OCI-LY3 (cell line): ENCODE data around the gene MYO5B.
A peak's percentile ranks its signal among the peaks of the same experiment; 100 is the strongest.
"Not testable (repeated sequence)": the region's sequence is repeated elsewhere in the genome, so short reads cannot be mapped to it uniquely, and the experiment has no call there.

Experiments
- H2AFZ ChIP-seq: fragments of 200-600, 300-600 bp; shearing (Covaris generic); 2 replicates; pipeline ENCODE4 v1.6.0; 2014; ENCODE audit warnings: antibody characterized with exemption, low read depth, low read length
- H3K27ac ChIP-seq: fragments of 200-600, 300-600 bp; sonication (generic); 2 replicates; pipeline ENCODE4 v1.5.1; 2014; ENCODE audit warnings: mild to moderate bottlenecking, low read length, moderate library complexity, mixed read lengths
- H3K27me3 ChIP-seq: fragments of 200-600, 300-600 bp; sonication (generic); 2 replicates; pipeline ENCODE4 v1.6.1; 2014; ENCODE audit warnings: low read depth, low read length, mixed read lengths
- H3K36me3 ChIP-seq: fragments of 200-600, 300-600 bp; sonication (generic); replicated peaks from 2 replicates; pipeline ENCODE3; 2014; ENCODE audit warnings: low read depth, low read length, mixed read lengths
- H3K4me1 ChIP-seq: fragments of 300-600, 200-600 bp; sonication (generic); 2 replicates; pipeline ENCODE4 v1.6.1; 2014; ENCODE audit warnings: low read length, mixed read lengths
- H3K4me2 ChIP-seq: fragments of 200-600, 300-600 bp; sonication (generic); 2 replicates; pipeline ENCODE4 v1.6.1; 2014; ENCODE audit warnings: low read length, mixed read lengths
- H3K4me3 ChIP-seq: fragments of 300-600, 200-600 bp; sonication (generic); 2 replicates; pipeline ENCODE4 v1.5.1; 2014; ENCODE audit warnings: antibody characterized with exemption, mild to moderate bottlenecking, low read length, moderate library complexity
- H3K79me2 ChIP-seq: fragments of 300-600, 200-600 bp; shearing (Covaris generic); 2 replicates; pipeline ENCODE4 v1.6.1; 2014; ENCODE audit warnings: mild to moderate bottlenecking, low read length, mixed read lengths
- H3K9ac ChIP-seq: fragments of 300-600, 200-600 bp; shearing (Covaris generic); 2 replicates; pipeline ENCODE4 v1.6.0; 2014; ENCODE audit warnings: mild to moderate bottlenecking, low read length, moderate library complexity
- H3K9me3 ChIP-seq: fragments of 200-600, 300-600 bp; shearing (Covaris generic); 2 replicates; pipeline ENCODE4 v1.6.1; 2014; ENCODE audit warnings: low read length, mixed read lengths; ENCODE audit not compliant: insufficient read depth
- H4K20me1 ChIP-seq: fragments of 200-600, 300-600 bp; sonication (generic); 2 replicates; pipeline ENCODE4 v1.6.1; 2016; ENCODE audit warnings: low read length, mixed read lengths; ENCODE audit not compliant: insufficient read depth
- EZH2phosphoT487 ChIP-seq: fragments of 200-600 bp; shearing (Covaris generic); IDR thresholded peaks from 2 replicates; pipeline ENCODE4 v1.6.1; 2018; ENCODE audit warnings: antibody characterized with exemption, mixed run types, low read depth
- TF ChIP-seq, protein P1 (sequence below): fragments of 200-600, 300-600 bp; sonication (generic); IDR thresholded peaks from 2 replicates; pipeline ENCODE4 v1.5.1; 2014; ENCODE audit warnings: antibody characterized with exemption, low read length, low read depth

Gene MYO5B

GRCh38 chr18:50099725-50100407, 95.1 kb downstream of the MYO5B start:
- Histone ChIP-seq H2AFZ (peak overlapping the region; percentile 39; the same call in 1 of the 2 replicates), H3K79me2 (no peaks in the 10 kb centered on the region), H3K4me2 (peak overlapping the region; percentile 73), H3K4me1 (peaks cover 59% of the 10 kb centered on the region), H3K27ac (peak overlapping the region; percentile 75), H3K9me3 (no peaks in the 10 kb centered on the region), H4K20me1 (no peaks in the 10 kb centered on the region), H3K9ac (peak overlapping the region; percentile 20), H3K36me3 (peaks cover 4% of the 10 kb centered on the region), H3K27me3 (no peaks in the 10 kb centered on the region), H3K4me3 (peak overlapping the region; percentile 43)
- TF ChIP-seq EZH2phosphoT487 = no peak
- TF ChIP-seq, protein P1, sequence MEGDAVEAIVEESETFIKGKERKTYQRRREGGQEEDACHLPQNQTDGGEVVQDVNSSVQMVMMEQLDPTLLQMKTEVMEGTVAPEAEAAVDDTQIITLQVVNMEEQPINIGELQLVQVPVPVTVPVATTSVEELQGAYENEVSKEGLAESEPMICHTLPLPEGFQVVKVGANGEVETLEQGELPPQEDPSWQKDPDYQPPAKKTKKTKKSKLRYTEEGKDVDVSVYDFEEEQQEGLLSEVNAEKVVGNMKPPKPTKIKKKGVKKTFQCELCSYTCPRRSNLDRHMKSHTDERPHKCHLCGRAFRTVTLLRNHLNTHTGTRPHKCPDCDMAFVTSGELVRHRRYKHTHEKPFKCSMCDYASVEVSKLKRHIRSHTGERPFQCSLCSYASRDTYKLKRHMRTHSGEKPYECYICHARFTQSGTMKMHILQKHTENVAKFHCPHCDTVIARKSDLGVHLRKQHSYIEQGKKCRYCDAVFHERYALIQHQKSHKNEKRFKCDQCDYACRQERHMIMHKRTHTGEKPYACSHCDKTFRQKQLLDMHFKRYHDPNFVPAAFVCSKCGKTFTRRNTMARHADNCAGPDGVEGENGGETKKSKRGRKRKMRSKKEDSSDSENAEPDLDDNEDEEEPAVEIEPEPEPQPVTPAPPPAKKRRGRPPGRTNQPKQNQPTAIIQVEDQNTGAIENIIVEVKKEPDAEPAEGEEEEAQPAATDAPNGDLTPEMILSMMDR = no peak

GRCh38 chr18:50097702-50098101, 97.2 kb downstream of the MYO5B start:
- H3K4me2 ChIP-seq = peak overlapping the region; percentile 16
- H3K4me3 ChIP-seq = no peak overlapping the region
- H3K27me3 ChIP-seq = no peaks in the 10 kb centered on the region
- H3K36me3 ChIP-seq = peaks cover 4% of the 10 kb centered on the region
- no peak for TF ChIP-seq EZH2phosphoT487
- TF ChIP-seq, protein P1 = no peak
- peaks cover 65% of the 10 kb centered on the region for H3K4me1 ChIP-seq
- no peaks in the 10 kb centered on the region for H3K79me2 ChIP-seq
- H4K20me1 ChIP-seq = no peaks in the 10 kb centered on the region
- H3K9me3 ChIP-seq = no peaks in the 10 kb centered on the region
- H3K27ac ChIP-seq = peak overlapping the region; percentile 22
- H3K9ac ChIP-seq = no peak overlapping the region
- peak overlapping the region; percentile 8 for H2AFZ ChIP-seq

- H3K27me3 ChIP-seq = no peaks in the 10 kb centered on the region
- TF ChIP-seq, protein P1 = no peak
- peaks cover 4% of the 10 kb centered on the region for H3K36me3 ChIP-seq
- no peak overlapping the region for H3K9ac ChIP-seq
- no peak overlapping the region for H3K4me3 ChIP-seq
- no peak overlapping the region for H2AFZ ChIP-seq
- H3K27ac ChIP-seq = no peak overlapping the region
- H3K4me2 ChIP-seq = no peak overlapping the region
- no peaks in the 10 kb centered on the region for H3K9me3 ChIP-seq
- H4K20me1 ChIP-seq = no peaks in the 10 kb centered on the region
- peaks cover 65% of the 10 kb centered on the region for H3K4me1 ChIP-seq
- H3K79me2 ChIP-seq = no peaks in the 10 kb centered on the region
Measured at GRCh38 chr18:50096766-50097435, 98.0 kb downstream of the MYO5B start.

DNA sequence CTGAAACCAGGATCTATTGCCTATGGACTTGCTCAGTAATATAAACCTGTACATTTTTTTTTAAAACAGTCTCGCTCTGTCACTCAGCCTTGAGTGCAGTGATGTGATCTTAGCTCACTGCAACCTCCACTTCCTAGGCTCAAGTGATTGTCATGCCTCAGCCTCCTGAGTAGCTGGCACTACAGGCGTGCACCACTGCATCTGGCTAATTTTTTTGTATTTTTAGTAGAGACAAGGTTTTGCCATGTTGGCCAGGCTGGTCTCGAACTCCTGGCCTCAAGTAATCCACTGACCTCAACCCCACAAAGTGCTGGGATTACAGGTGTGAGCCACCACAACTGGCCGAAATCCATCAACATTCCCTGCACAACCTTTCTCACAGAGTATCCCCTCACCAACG, 100.2 kb downstream of the MYO5B start:
- not testable (repeated sequence) for H3K27ac ChIP-seq, H3K27me3 ChIP-seq, H3K4me3 ChIP-seq, H4K20me1 ChIP-seq, H3K9me3 ChIP-seq, H3K79me2 ChIP-seq, H3K36me3 ChIP-seq, H3K9ac ChIP-seq, H2AFZ ChIP-seq
- Histone ChIP-seq H3K4me2 (peak overlapping the region; percentile 2; the same call in 1 of the 2 replicates), H3K4me1 (peaks cover 70% of the 10 kb centered on the region)
